ENCODE results near the gene RPTOR. TPM values are rescaled to one million over a fixed set of nuclear protein-coding genes. Genes with fewer than 3 reads are reported as not detected.

Gene RPTOR
- polyA plus RNA-seq, 1 donor from 2014 or later, result 8.0 TPM

DNA sequence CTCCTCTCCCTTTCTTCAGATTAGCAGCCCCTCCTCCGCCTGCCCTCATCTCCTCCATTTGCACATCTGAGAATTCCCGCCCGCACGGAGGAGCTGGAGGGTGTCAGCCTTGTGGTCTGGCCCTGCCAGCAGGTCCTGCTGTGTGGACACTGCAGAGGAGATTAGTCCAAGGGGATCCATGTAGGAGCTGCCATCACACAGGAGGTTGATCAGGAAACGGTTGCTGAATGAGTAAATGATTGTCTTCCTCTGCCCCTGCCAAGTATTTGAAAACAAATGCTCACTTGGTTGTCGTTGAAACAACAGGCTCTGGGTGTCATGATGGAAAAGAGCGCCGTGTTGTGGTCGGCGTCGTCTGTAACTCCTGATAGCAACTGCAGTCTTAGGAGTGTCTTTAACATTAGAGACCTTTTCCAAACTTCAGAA, 383.2 kb downstream of the RPTOR start:
- no peak overlapping the region for H3K27ac ChIP-seq (ENCODE audit: low read length)
- H3K4me2 ChIP-seq (ENCODE audit: low read length), result no peak overlapping the region
- H3K9me3 ChIP-seq (ENCODE audit: low read length), result no peaks in the 10 kb centered on the region
- H3F3A ChIP-seq (ENCODE audit: insufficient read depth, low read length, poor library complexity, severe bottlenecking), result no peaks in the 10 kb centered on the region
- H2AFZ ChIP-seq (ENCODE audit: low read depth, low read length), result no peak overlapping the region
- no peaks in the 10 kb centered on the region for H3K79me2 ChIP-seq (replicated peaks; ENCODE audit: insufficient read depth, low read length)
- TF ChIP-seq TAF1 (IDR thresholded peaks at IDR 0.05; ENCODE audit: low read depth) (no peak), POLR2AphosphoS5 (IDR thresholded peaks at IDR 0.05) (no peak), SMC3 (conservative IDR thresholded peaks at IDR 0.05; ENCODE audit: poor library complexity) (peak; percentile 20), RAD21 (conservative IDR thresholded peaks at IDR 0.05) (peak; percentile 19), MXI1 (conservative IDR thresholded peaks at IDR 0.05; ENCODE audit: poor library complexity, severe bottlenecking) (no peak), EZH2 (IDR thresholded peaks at IDR 0.05; ENCODE audit: borderline replicate concordance, insufficient read depth, low read length, poor library complexity, severe bottlenecking) (no peak), EP300 (conservative IDR thresholded peaks at IDR 0.05; ENCODE audit: poor library complexity, severe bottlenecking) (no peak)
- TF ChIP-seq, protein P1, sequence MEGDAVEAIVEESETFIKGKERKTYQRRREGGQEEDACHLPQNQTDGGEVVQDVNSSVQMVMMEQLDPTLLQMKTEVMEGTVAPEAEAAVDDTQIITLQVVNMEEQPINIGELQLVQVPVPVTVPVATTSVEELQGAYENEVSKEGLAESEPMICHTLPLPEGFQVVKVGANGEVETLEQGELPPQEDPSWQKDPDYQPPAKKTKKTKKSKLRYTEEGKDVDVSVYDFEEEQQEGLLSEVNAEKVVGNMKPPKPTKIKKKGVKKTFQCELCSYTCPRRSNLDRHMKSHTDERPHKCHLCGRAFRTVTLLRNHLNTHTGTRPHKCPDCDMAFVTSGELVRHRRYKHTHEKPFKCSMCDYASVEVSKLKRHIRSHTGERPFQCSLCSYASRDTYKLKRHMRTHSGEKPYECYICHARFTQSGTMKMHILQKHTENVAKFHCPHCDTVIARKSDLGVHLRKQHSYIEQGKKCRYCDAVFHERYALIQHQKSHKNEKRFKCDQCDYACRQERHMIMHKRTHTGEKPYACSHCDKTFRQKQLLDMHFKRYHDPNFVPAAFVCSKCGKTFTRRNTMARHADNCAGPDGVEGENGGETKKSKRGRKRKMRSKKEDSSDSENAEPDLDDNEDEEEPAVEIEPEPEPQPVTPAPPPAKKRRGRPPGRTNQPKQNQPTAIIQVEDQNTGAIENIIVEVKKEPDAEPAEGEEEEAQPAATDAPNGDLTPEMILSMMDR (IDR thresholded peaks at IDR 0.05; ENCODE audit: poor library complexity, severe bottlenecking), result peak; percentile 26
- TF ChIP-seq, protein P2, sequence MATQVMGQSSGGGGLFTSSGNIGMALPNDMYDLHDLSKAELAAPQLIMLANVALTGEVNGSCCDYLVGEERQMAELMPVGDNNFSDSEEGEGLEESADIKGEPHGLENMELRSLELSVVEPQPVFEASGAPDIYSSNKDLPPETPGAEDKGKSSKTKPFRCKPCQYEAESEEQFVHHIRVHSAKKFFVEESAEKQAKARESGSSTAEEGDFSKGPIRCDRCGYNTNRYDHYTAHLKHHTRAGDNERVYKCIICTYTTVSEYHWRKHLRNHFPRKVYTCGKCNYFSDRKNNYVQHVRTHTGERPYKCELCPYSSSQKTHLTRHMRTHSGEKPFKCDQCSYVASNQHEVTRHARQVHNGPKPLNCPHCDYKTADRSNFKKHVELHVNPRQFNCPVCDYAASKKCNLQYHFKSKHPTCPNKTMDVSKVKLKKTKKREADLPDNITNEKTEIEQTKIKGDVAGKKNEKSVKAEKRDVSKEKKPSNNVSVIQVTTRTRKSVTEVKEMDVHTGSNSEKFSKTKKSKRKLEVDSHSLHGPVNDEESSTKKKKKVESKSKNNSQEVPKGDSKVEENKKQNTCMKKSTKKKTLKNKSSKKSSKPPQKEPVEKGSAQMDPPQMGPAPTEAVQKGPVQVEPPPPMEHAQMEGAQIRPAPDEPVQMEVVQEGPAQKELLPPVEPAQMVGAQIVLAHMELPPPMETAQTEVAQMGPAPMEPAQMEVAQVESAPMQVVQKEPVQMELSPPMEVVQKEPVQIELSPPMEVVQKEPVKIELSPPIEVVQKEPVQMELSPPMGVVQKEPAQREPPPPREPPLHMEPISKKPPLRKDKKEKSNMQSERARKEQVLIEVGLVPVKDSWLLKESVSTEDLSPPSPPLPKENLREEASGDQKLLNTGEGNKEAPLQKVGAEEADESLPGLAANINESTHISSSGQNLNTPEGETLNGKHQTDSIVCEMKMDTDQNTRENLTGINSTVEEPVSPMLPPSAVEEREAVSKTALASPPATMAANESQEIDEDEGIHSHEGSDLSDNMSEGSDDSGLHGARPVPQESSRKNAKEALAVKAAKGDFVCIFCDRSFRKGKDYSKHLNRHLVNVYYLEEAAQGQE (IDR thresholded peaks at IDR 0.05; ENCODE audit: borderline replicate concordance), result no peak
- H3K36me3 ChIP-seq (ENCODE audit: insufficient read depth, low read length), result no peaks in the 10 kb centered on the region
- no peak overlapping the region for H3K4me3 ChIP-seq (ENCODE audit: low read length)
- H3K9me2 ChIP-seq (ENCODE audit: insufficient read depth, low read length), result no peaks in the 10 kb centered on the region
- H3K27me3 ChIP-seq (ENCODE audit: insufficient read depth, low read depth, low read length), result no peaks in the 10 kb centered on the region
- H4K20me1 ChIP-seq (ENCODE audit: insufficient read depth), result no peaks in the 10 kb centered on the region
- H3K9ac ChIP-seq (ENCODE audit: low read length), result no peak overlapping the region

DNA sequence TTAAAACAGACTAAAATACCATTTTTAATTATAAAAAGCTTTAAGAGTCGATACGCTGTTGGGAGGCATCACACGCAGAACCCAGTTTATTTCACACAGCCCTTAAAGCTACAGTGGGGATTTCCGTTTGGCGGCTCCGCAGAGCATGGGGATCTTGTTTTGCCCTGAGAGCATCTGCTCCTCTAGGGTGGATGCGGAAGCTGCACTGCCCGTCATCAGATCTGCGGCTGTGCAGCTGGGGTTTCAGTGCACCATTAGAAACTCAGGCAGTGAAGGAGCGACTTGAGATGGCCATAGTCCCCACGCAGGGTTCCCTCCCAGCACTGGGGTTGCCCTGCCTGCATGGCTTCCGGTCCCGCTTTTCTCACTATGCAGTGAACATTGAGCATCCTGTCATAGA, 384.8 kb downstream of the RPTOR start:
- Histone ChIP-seq H3K9me3 (ENCODE audit: low read length) (no peaks in the 10 kb centered on the region), H3K4me3 (ENCODE audit: low read length) (no peak overlapping the region), H2AFZ (ENCODE audit: low read depth, low read length) (no peak overlapping the region), H3K9ac (ENCODE audit: low read length) (no peak overlapping the region), H3K4me2 (ENCODE audit: low read length) (no peak overlapping the region), H3K27ac (ENCODE audit: low read length) (no peak overlapping the region), H4K20me1 (ENCODE audit: insufficient read depth) (no peaks in the 10 kb centered on the region), H3K9me2 (ENCODE audit: insufficient read depth, low read length) (no peaks in the 10 kb centered on the region), H3K36me3 (ENCODE audit: insufficient read depth, low read length) (no peaks in the 10 kb centered on the region), H3K79me2 (replicated peaks; ENCODE audit: insufficient read depth, low read length) (no peaks in the 10 kb centered on the region), H3F3A (ENCODE audit: insufficient read depth, low read length, poor library complexity, severe bottlenecking) (no peaks in the 10 kb centered on the region), H3K27me3 (ENCODE audit: insufficient read depth, low read depth, low read length) (no peaks in the 10 kb centered on the region)
- TF ChIP-seq EP300 (conservative IDR thresholded peaks at IDR 0.05; ENCODE audit: poor library complexity, severe bottlenecking) (no peak), SMC3 (conservative IDR thresholded peaks at IDR 0.05; ENCODE audit: poor library complexity) (no peak), RAD21 (conservative IDR thresholded peaks at IDR 0.05) (no peak), POLR2AphosphoS5 (IDR thresholded peaks at IDR 0.05) (no peak), TAF1 (IDR thresholded peaks at IDR 0.05; ENCODE audit: low read depth) (no peak), EZH2 (IDR thresholded peaks at IDR 0.05; ENCODE audit: borderline replicate concordance, insufficient read depth, low read length, poor library complexity, severe bottlenecking) (no peak), MXI1 (conservative IDR thresholded peaks at IDR 0.05; ENCODE audit: poor library complexity, severe bottlenecking) (no peak)
- TF ChIP-seq, protein P2 (IDR thresholded peaks at IDR 0.05; ENCODE audit: borderline replicate concordance), result no peak
- TF ChIP-seq, protein P1 (IDR thresholded peaks at IDR 0.05; ENCODE audit: poor library complexity, severe bottlenecking), result no peak
